Peyer's patch (tissue), 4 donors: ENCODE results near the gene DLGAP1.

Experiments
- POLR2A ChIP-seq, 2 donors: fragments of 450-650 bp; IDR thresholded peaks; one replicate each; pipeline ENCODE4 v1.5.1; 2017; ENCODE audit warnings: antibody characterized with exemption in 2 of 2, mild to moderate bottlenecking in 2 of 2, moderate library complexity in 2 of 2
- TF ChIP-seq, protein P1 (sequence below), 6 experiments: fragments of 450-650 bp in 4 of 6; fragments of 200-600 bp in 2 of 6; sonication (generic) in 1 of 6; IDR thresholded peaks; one replicate each; pipeline ENCODE4 v1.5.1; 2017 to 2019; ENCODE audit warnings: antibody characterized with exemption in 6 of 6, mild to moderate bottlenecking in 3 of 6, moderate library complexity in 1 of 6

DNA sequence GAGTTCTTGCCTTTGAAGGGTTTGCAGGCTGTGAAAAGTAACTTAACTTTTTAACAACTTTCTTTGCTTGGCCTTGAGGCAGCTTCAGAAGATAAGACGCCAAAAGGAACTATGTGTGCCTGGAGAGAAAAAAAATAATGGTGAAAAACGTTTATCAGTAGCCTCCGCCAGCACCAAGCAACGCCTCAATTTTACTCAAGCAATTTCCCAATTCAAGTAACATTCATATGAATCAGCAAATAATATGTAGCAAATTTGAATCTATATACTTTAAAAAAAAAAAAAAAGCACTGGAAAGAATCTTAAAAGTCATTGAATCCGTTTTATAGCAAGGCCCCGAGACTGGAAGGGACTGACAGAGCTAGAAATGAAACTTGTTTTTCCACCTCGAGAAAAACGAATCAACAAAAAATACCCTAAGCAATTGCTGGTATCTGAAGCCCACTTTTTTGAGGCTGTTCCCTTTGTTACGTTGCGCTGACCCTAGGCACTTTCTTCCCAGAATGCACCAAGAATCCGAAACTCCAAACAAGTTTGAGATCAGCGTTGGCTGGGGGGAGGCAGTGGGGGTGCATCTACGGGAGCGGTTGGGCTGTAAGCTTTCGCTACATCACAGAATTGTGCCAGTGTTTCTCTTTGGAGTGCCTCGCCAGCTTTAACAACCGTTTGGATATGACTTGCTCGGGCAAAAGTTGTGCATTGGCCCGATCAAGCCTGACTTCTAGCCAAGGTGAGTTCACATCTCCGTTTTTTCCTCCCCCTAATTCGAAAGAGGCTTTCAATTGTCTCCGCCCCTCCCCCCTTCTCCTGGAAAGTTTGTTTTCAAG, 1007.8 kb downstream of the DLGAP1 start:
- TF ChIP-seq, protein P1, sequence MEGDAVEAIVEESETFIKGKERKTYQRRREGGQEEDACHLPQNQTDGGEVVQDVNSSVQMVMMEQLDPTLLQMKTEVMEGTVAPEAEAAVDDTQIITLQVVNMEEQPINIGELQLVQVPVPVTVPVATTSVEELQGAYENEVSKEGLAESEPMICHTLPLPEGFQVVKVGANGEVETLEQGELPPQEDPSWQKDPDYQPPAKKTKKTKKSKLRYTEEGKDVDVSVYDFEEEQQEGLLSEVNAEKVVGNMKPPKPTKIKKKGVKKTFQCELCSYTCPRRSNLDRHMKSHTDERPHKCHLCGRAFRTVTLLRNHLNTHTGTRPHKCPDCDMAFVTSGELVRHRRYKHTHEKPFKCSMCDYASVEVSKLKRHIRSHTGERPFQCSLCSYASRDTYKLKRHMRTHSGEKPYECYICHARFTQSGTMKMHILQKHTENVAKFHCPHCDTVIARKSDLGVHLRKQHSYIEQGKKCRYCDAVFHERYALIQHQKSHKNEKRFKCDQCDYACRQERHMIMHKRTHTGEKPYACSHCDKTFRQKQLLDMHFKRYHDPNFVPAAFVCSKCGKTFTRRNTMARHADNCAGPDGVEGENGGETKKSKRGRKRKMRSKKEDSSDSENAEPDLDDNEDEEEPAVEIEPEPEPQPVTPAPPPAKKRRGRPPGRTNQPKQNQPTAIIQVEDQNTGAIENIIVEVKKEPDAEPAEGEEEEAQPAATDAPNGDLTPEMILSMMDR (IDR thresholded peaks at IDR 0.05) = no peak
- no peak for TF ChIP-seq POLR2A (IDR thresholded peaks at IDR 0.05)
